Liver (tissue), 9 donors: ENCODE data around the gene IL9R. TPM values are rescaled to one million over a fixed set of nuclear protein-coding genes. Genes with fewer than 3 reads are reported as not detected.

Experiments
- DNase-seq: peaks from one replicate; pipeline ENCODE4 v3.0.0-alpha.2; 2017; ENCODE audit warnings: low spot score
- H3K27ac ChIP-seq, 2 donors: one replicate each; pipeline ENCODE4 v1.7.0; 2013; ENCODE audit warnings: inconsistent platforms in 2 of 2, low read length in 2 of 2, control low read depth in 1 of 2, low read depth in 1 of 2, mild to moderate bottlenecking in 1 of 2
- H3K27me3 ChIP-seq, 4 donors: one replicate each; pipeline versions ENCODE4 v1.6.1 to v1.7.0; 2013; ENCODE audit warnings: low read length in 3 of 4, inconsistent platforms in 1 of 4, mild to moderate bottlenecking in 1 of 4, moderate library complexity in 1 of 4; ENCODE audit not compliant: control insufficient read depth in 4 of 4, insufficient read depth in 4 of 4
- H3K36me3 ChIP-seq, 4 donors: one replicate each; pipeline versions ENCODE4 v1.6.1 to v1.7.0; 2013; ENCODE audit warnings: low read length in 3 of 4, mild to moderate bottlenecking in 3 of 4, low read depth in 1 of 4, moderate library complexity in 1 of 4; ENCODE audit not compliant: control insufficient read depth in 4 of 4, insufficient read depth in 3 of 4
- H3K4me1 ChIP-seq, 4 donors: one replicate each; pipeline versions ENCODE4 v1.6.1 to v1.7.0; 2013; ENCODE audit warnings: low read length in 3 of 4, mild to moderate bottlenecking in 3 of 4, moderate library complexity in 1 of 4; ENCODE audit not compliant: control insufficient read depth in 4 of 4, insufficient read depth in 4 of 4
- H3K4me3 ChIP-seq, 3 donors: one replicate each; pipeline versions ENCODE4 v1.6.1 to v1.7.0; 2013; ENCODE audit warnings: low read length in 3 of 3, control low read depth in 1 of 3, low read depth in 1 of 3, mild to moderate bottlenecking in 1 of 3
- H3K9ac ChIP-seq, 2 donors: one replicate each; pipeline ENCODE4 v1.7.0; 2013; ENCODE audit warnings: low read length in 2 of 2, mild to moderate bottlenecking in 2 of 2, moderate library complexity in 2 of 2, control low read depth in 1 of 2, low read depth in 1 of 2
- H3K9me3 ChIP-seq, 4 donors: one replicate each; pipeline versions ENCODE4 v1.6.1 to v1.7.0; 2013; ENCODE audit warnings: low read length in 3 of 4; ENCODE audit not compliant: control insufficient read depth in 4 of 4
- ATF3 ChIP-seq: IDR thresholded peaks from 2 replicates; pipeline ENCODE4 v1.6.1; 2016; ENCODE audit warnings: antibody characterized with exemption
- CTCF ChIP-seq: fragments of 150-350 bp; IDR thresholded peaks from 2 replicates; pipeline ENCODE4 v1.5.1; 2017; ENCODE audit warnings: improper control_type of control experiment, low read depth, low read length; ENCODE audit not compliant: missing input control
- EGR1 ChIP-seq, 2 donors: IDR thresholded peaks; 2 replicates each; pipeline ENCODE4 v1.6.1; 2016 to 2018; ENCODE audit warnings: antibody characterized with exemption in 2 of 2, low read depth in 2 of 2
- FOXA1 ChIP-seq: IDR thresholded peaks from 2 replicates; pipeline ENCODE4 v1.6.1; 2016; ENCODE audit warnings: antibody characterized with exemption
- FOXA2 ChIP-seq: IDR thresholded peaks from 2 replicates; pipeline ENCODE4 v1.6.1; 2016; ENCODE audit warnings: antibody characterized with exemption
- GABPA ChIP-seq, 2 donors: IDR thresholded peaks in 1 of 2; conservative IDR thresholded peaks in 1 of 2; 2 replicates each; pipeline ENCODE4 v1.6.1; 2016; ENCODE audit warnings: antibody characterized with exemption in 2 of 2, mild to moderate bottlenecking in 1 of 2, moderate library complexity in 1 of 2
- HNF4A ChIP-seq, 2 donors: conservative IDR thresholded peaks; 2 replicates each; pipeline ENCODE4 v1.6.1; 2016; ENCODE audit warnings: antibody characterized with exemption in 2 of 2, mild to moderate bottlenecking in 2 of 2
- HNF4G ChIP-seq: IDR thresholded peaks from 2 replicates; pipeline ENCODE4 v1.6.1; 2016; ENCODE audit warnings: antibody characterized with exemption
- JUND ChIP-seq, 2 donors: IDR thresholded peaks; 2 replicates each; pipeline ENCODE4 v1.6.1; 2016; ENCODE audit warnings: antibody characterized with exemption in 2 of 2
- MAX ChIP-seq: IDR thresholded peaks from 2 replicates; pipeline ENCODE4 v1.6.1; 2016; ENCODE audit warnings: antibody characterized with exemption
- NR2F2 ChIP-seq: IDR thresholded peaks from 2 replicates; pipeline ENCODE4 v1.6.1; 2016; ENCODE audit warnings: antibody characterized with exemption
- RAD21 ChIP-seq, 2 donors: IDR thresholded peaks; 2 replicates each; pipeline ENCODE4 v1.6.1; 2016; ENCODE audit warnings: antibody characterized with exemption in 2 of 2, mild to moderate bottlenecking in 2 of 2
- REST ChIP-seq: IDR thresholded peaks from 2 replicates; pipeline ENCODE4 v1.6.1; 2016; ENCODE audit warnings: antibody characterized with exemption, mild to moderate bottlenecking
- RXRA ChIP-seq, 2 donors: IDR thresholded peaks; 2 replicates each; pipeline ENCODE4 v1.6.1; 2017 to 2018; ENCODE audit warnings: antibody characterized with exemption in 2 of 2, mild to moderate bottlenecking in 1 of 2
- SP1 ChIP-seq: IDR thresholded peaks from 2 replicates; pipeline ENCODE4 v1.6.1; 2018; ENCODE audit warnings: antibody characterized with exemption, mild to moderate bottlenecking
- TAF1 ChIP-seq: conservative IDR thresholded peaks from 2 replicates; pipeline ENCODE4 v1.6.1; 2016; ENCODE audit warnings: antibody characterized with exemption, mild to moderate bottlenecking
- YY1 ChIP-seq: IDR thresholded peaks from 2 replicates; pipeline ENCODE4 v1.6.1; 2016; ENCODE audit warnings: antibody characterized with exemption, mild to moderate bottlenecking
- ZBTB33 ChIP-seq: IDR thresholded peaks from 2 replicates; pipeline ENCODE4 v1.6.1; 2016; ENCODE audit warnings: antibody characterized with exemption
- WGBS: extraction: QIAGEN DNeasy Blood & Tissue Kit; methylation state at CpG from one replicate; pipeline ENCODE4 v1.1.7; 2013; 5-methylcytosine and 5-hydroxymethylcytosine counted together
- polyA plus RNA-seq, 2 donors: library from polyadenylated mRNA; stranded (reverse) in 1 of 2; unstranded in 1 of 2; fragments of 200-250 nt in 1 of 2; fragments of >200 nt in 1 of 2; fragmentation: Nextera tagmentation in 1 of 2; extraction: Ambion mirVana in 1 of 2; gene quantifications; one replicate each; pipeline versions ENCODE4 v1.2.1 to v1.2.3, GENCODE V29; 2013 to 2015
- total RNA-seq, 2 donors: library from RNA; depleted of rRNA; stranded (reverse); fragments of >200 nt; gene quantifications; one replicate each; pipeline ENCODE4 v1.2.3, GENCODE V29; 2014
- donor health status: healthy.
- donor health status: healthy.
- donor health status: healthy.
- donor health status: healthy.
- donor health status: healthy.

Gene IL9R
- total and polyA plus RNA-seq, 4 donors: 0.05 to 0.08 (median 0.07) TPM; not detected in 1

GRCh38 chrX:156000361-156000926, 2.9 kb downstream of the IL9R start:
- no peak overlapping the region for H3K27ac ChIP-seq
- no peak overlapping the region for H3K9ac ChIP-seq
- DNase-seq: no peak
- no peaks in the 10 kb centered on the region for H3K4me1 ChIP-seq
- TF ChIP-seq ATF3 (no peak), TAF1 (no peak), FOXA2 (no peak), NR2F2 (no peak), SP1 (no peak), EGR1 (IDR thresholded peaks at IDR 0.05; ENCODE audit: low read depth in 2 of 2) (no peak), RAD21 (IDR thresholded peaks at IDR 0.05) (no peak), GABPA (IDR thresholded peaks at IDR 0.05 in 1 of 2, conservative IDR thresholded peaks at IDR 0.05 in 1 of 2) (no peak), JUND (IDR thresholded peaks at IDR 0.05) (no peak), ZBTB33 (no peak), MAX (no peak), RXRA (IDR thresholded peaks at IDR 0.05) (no peak), YY1 (no peak), CTCF (no peak), HNF4A (conservative IDR thresholded peaks at IDR 0.05) (no peak), FOXA1 (no peak), REST (no peak), HNF4G (no peak)
- no peaks in the 10 kb centered on the region for H3K9me3 ChIP-seq
- H3K27me3 ChIP-seq: no peaks in the 10 kb centered on the region
- WGBS: 82% methylated on average over 5 of the region's 5 CpGs
- no peaks in the 10 kb centered on the region for H3K36me3 ChIP-seq
- no peak overlapping the region for H3K4me3 ChIP-seq
